Measurements from ENCODE around the gene FZR1.

DNA sequence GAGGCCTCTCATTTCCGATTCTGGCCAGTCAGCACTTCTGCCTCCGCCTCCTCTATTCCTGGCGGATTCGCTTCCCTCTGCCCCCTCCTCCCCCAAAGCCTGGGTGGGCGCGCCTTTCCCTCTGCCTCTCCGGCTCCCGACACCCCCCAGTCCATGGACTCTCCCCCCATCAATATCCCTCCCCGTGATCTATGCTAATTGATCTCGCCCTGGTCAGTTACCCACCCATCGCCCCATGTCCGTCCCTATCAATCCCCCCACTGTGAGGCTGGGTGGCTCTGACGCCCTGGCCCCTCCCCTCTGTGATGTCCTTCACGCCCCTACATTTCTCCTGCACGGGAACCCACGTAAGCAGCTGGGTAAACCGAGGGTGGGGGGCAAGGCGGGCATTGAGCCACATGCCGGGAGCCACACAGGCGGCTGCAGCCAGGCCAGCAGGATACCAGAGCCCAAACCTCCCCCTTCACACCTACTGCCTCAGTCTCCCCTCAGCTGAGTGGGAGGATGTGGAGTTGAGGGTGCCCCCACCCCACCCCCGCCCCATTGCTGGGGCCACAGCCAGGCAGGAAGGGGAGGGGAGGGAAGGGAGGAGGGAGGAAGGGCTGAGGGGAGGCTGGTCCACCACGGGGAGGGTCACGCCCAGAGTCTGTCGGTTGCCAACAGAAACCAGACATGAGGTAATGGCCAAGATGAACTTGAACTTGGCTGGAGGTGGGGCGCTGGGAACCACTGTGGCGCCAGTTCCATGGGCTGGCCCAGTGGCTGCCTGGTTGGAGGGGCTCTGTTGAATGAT lies 46.8 kb upstream of the FZR1 start:
- TF ChIP-seq EP300 (IDR thresholded peaks at IDR 0.05): no peak
- TF ChIP-seq, protein P1, sequence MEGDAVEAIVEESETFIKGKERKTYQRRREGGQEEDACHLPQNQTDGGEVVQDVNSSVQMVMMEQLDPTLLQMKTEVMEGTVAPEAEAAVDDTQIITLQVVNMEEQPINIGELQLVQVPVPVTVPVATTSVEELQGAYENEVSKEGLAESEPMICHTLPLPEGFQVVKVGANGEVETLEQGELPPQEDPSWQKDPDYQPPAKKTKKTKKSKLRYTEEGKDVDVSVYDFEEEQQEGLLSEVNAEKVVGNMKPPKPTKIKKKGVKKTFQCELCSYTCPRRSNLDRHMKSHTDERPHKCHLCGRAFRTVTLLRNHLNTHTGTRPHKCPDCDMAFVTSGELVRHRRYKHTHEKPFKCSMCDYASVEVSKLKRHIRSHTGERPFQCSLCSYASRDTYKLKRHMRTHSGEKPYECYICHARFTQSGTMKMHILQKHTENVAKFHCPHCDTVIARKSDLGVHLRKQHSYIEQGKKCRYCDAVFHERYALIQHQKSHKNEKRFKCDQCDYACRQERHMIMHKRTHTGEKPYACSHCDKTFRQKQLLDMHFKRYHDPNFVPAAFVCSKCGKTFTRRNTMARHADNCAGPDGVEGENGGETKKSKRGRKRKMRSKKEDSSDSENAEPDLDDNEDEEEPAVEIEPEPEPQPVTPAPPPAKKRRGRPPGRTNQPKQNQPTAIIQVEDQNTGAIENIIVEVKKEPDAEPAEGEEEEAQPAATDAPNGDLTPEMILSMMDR (IDR thresholded peaks at IDR 0.05): no peak

Measured in suprapubic skin (tissue), 3 donors.